Breast epithelium (tissue), 4 donors: ENCODE data around the gene RREB1. TPM values are rescaled to one million over a fixed set of nuclear protein-coding genes. Genes with fewer than 3 reads are reported as not detected.
"Not testable (repeated sequence)": the region's sequence is repeated elsewhere in the genome, so short reads cannot be mapped to it uniquely, and the experiment has no call there.

Experiments
- DNase-seq, 2 donors: peaks; one replicate each; pipeline ENCODE4 v3.0.0-alpha.2; 2019; ENCODE audit warnings: low spot score in 2 of 2
- H3K27ac ChIP-seq, 2 donors: fragments of 200-600 bp; sonication (generic) in 1 of 2; one replicate each; pipeline ENCODE4 v1.5.1; 2016 to 2019; ENCODE audit warnings: mild to moderate bottlenecking in 1 of 2
- H3K27me3 ChIP-seq, 2 donors: fragments of 200-600 bp; sonication (generic) in 1 of 2; one replicate each; pipeline versions ENCODE4 v1.5.1 to v1.6.0; 2017 to 2019; ENCODE audit warnings: control low read depth in 1 of 2, mild to moderate bottlenecking in 1 of 2
- H3K36me3 ChIP-seq: fragments of 200-600 bp; one replicate; pipeline ENCODE4 v1.5.1; 2019
- H3K4me1 ChIP-seq, 2 donors: fragments of 200-600 bp; sonication (generic); one replicate each; pipeline ENCODE4 v1.5.1; 2016 to 2019; ENCODE audit warnings: control low read depth in 1 of 2
- H3K4me3 ChIP-seq, 3 donors: fragments of 200-600 bp; sonication (generic); 1 replicate in 2 of 3; 2 replicates in 1 of 3; pipeline ENCODE4 v1.5.1; 2016 to 2019; ENCODE audit warnings: mild to moderate bottlenecking in 3 of 3, moderate library complexity in 2 of 3
- H3K9me3 ChIP-seq, 2 donors: fragments of 200-600 bp; sonication (generic) in 1 of 2; one replicate each; pipeline ENCODE4 v1.5.1; 2016 to 2019; ENCODE audit warnings: control low read depth in 1 of 2
- CTCF ChIP-seq, 3 donors: fragments of 450-650 bp; IDR thresholded peaks; one replicate each; pipeline ENCODE4 v1.5.1; 2016 to 2017; ENCODE audit warnings: antibody characterized with exemption in 3 of 3, mild to moderate bottlenecking in 3 of 3, moderate library complexity in 3 of 3
- POLR2A ChIP-seq: fragments of 450-650 bp; IDR thresholded peaks from one replicate; pipeline ENCODE4 v1.6.1; 2016; ENCODE audit warnings: antibody characterized with exemption, mild to moderate bottlenecking, moderate library complexity
- POLR2AphosphoS5 ChIP-seq, 3 donors: sonication (generic); formaldehyde crosslinking; IDR thresholded peaks; one replicate each; pipeline ENCODE4 v1.6.1; 2017; ENCODE audit warnings: antibody characterized with exemption in 3 of 3
- intact Hi-C: fragments of 100-400 bp; cut with DNase I; formaldehyde crosslinking; loops from one replicate; pipeline ENCODE4 v1.15.1; 2023; ENCODE audit warnings: low total_unique reads
- total RNA-seq, 3 donors: library from RNA; depleted of rRNA; stranded (reverse); fragments of >200 nt; gene quantifications; one replicate each; pipeline ENCODE4 v1.1.0, GENCODE V29; 2016

The RREB1 gene
- total RNA-seq, 3 donors from 2014 or later: 36.0 to 39.8 (median 39.7) TPM

GRCh38 chr6:7262746-7263518 lies 155.2 kb downstream of the RREB1 start:
- H3K9me3 ChIP-seq: no peaks in the 10 kb centered on the region
- H3K27ac ChIP-seq: no peak overlapping the region
- no peak overlapping the region for H3K4me3 ChIP-seq
- H3K4me1 ChIP-seq: peaks cover 0 to 2% of the 10 kb centered on the region in 2 donors
- intact Hi-C loops: no loop called here
- no peaks in the 10 kb centered on the region for H3K27me3 ChIP-seq
- no peaks in the 10 kb centered on the region for H3K36me3 ChIP-seq
- DNase-seq: peak in 1 of 2 donors; percentile 30
- TF ChIP-seq POLR2AphosphoS5 (IDR thresholded peaks at IDR 0.05): no peak
- no peak for TF ChIP-seq POLR2A
- no peak for TF ChIP-seq CTCF (IDR thresholded peaks at IDR 0.05)

- intact Hi-C loops, H3K36me3 ChIP-seq: not testable (repeated sequence)
- peak in 1 of 2 donors; percentile 15 for DNase-seq
Measured at GRCh38 chr6:7263519-7263805, 155.7 kb downstream of the RREB1 start.

GRCh38 chr6:7264041-7264440 lies 156.3 kb downstream of the RREB1 start:
- DNase-seq: peak in 1 of 2 donors; percentile 50

More at GRCh38 chr6:7263519-7263805, 155.7 kb downstream of the RREB1 start:
- H3K27me3 ChIP-seq, H3K4me1 ChIP-seq, H3K27ac ChIP-seq, H3K4me3 ChIP-seq, H3K9me3 ChIP-seq: not testable (repeated sequence)

GRCh38 chr6:7264686-7265384 lies 157.1 kb downstream of the RREB1 start:
- DNase-seq: no peak
- H3K27ac ChIP-seq: no peak overlapping the region
- intact Hi-C loops: no loop called here
- H3K36me3 ChIP-seq: no peaks in the 10 kb centered on the region
- H3K27me3 ChIP-seq: no peaks in the 10 kb centered on the region
- H3K4me1 ChIP-seq: peaks cover 0 to 2% of the 10 kb centered on the region in 2 donors
- TF ChIP-seq POLR2A: no peak
- no peak for TF ChIP-seq POLR2AphosphoS5 (IDR thresholded peaks at IDR 0.05)
- TF ChIP-seq CTCF (IDR thresholded peaks at IDR 0.05): no peak
- no peaks in the 10 kb centered on the region for H3K9me3 ChIP-seq
- H3K4me3 ChIP-seq: no peak overlapping the region

More at GRCh38 chr6:7264041-7264440, 156.3 kb downstream of the RREB1 start:
- Histone ChIP-seq H3K4me1 (peaks cover 0 to 2% of the 10 kb centered on the region in 2 donors), H3K9me3 (no peaks in the 10 kb centered on the region), H3K4me3 (no peak overlapping the region), H3K27ac (no peak overlapping the region), H3K36me3 (no peaks in the 10 kb centered on the region), H3K27me3 (no peaks in the 10 kb centered on the region)
- TF ChIP-seq POLR2AphosphoS5 (IDR thresholded peaks at IDR 0.05) (no peak), CTCF (IDR thresholded peaks at IDR 0.05) (no peak), POLR2A (no peak)
- intact Hi-C loops: no loop called here

- H3K4me1 ChIP-seq, H3K27ac ChIP-seq, H3K36me3 ChIP-seq, H3K9me3 ChIP-seq, H3K4me3 ChIP-seq, H3K27me3 ChIP-seq, intact Hi-C loops: not testable (repeated sequence)
- peak in 1 of 2 donors; percentile 25 for DNase-seq
Measured at GRCh38 chr6:7265385-7265726, 157.6 kb downstream of the RREB1 start.

- DNase-seq: no peak
- TF ChIP-seq POLR2A: no peak
- TF ChIP-seq CTCF (IDR thresholded peaks at IDR 0.05): no peak
- TF ChIP-seq POLR2AphosphoS5 (IDR thresholded peaks at IDR 0.05): no peak
- H3K9me3 ChIP-seq: no peaks in the 10 kb centered on the region
- intact Hi-C loops: no loop called here
- no peaks in the 10 kb centered on the region for H3K36me3 ChIP-seq
- H3K27me3 ChIP-seq: no peaks in the 10 kb centered on the region
- no peaks in the 10 kb centered on the region for H3K4me1 ChIP-seq
- no peak overlapping the region for H3K27ac ChIP-seq
- no peak overlapping the region for H3K4me3 ChIP-seq
Measured at GRCh38 chr6:7267071-7267465, 159.3 kb downstream of the RREB1 start.
